ENCODE results near the gene GALNT18. TPM values are rescaled to one million over a fixed set of nuclear protein-coding genes. Genes with fewer than 3 reads are reported as not detected.
"Not testable (repeated sequence)": the region's sequence is repeated elsewhere in the genome, so short reads cannot be mapped to it uniquely, and the experiment has no call there.

Gene GALNT18
- total RNA-seq, 1 experiment from 2014 or later = 4.0 TPM

- not testable (repeated sequence) for DNase-seq (ENCODE audit: low read depth)
Measured at GRCh38 chr11:11351851-11352250, 270.0 kb downstream of the GALNT18 start.

GRCh38 chr11:11351042-11351586 is 270.7 kb downstream of the GALNT18 start:
- peak; percentile 71 for DNase-seq (ENCODE audit: low read depth)

- peak; percentile 98 for DNase-seq (ENCODE audit: low read depth)
Measured at GRCh38 chr11:11349870-11350337, 271.9 kb downstream of the GALNT18 start.

GRCh38 chr11:11349106-11349825 is 272.5 kb downstream of the GALNT18 start:
- no peak for DNase-seq (ENCODE audit: low read depth)

DNA sequence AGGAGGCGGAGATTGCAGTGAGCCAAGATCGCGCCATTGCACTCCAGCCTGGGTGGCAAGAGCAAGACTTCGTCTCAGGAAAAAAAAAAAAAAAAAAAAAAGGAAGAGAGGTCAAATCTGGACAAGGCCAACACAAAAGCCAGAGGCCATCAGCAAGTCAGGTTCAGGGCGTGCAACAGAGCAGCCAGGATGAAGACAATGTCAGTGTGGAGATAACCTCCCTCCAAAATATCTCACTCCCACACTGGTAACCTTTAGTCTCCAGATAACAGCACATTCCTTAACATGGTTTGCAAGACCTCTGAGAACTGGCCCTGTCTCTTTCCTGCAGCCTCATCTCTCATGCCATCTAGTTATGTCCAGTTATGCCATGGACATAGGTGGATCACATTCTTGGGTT is 273.5 kb downstream of the GALNT18 start:
- no peak for DNase-seq (ENCODE audit: low read depth)

DNA sequence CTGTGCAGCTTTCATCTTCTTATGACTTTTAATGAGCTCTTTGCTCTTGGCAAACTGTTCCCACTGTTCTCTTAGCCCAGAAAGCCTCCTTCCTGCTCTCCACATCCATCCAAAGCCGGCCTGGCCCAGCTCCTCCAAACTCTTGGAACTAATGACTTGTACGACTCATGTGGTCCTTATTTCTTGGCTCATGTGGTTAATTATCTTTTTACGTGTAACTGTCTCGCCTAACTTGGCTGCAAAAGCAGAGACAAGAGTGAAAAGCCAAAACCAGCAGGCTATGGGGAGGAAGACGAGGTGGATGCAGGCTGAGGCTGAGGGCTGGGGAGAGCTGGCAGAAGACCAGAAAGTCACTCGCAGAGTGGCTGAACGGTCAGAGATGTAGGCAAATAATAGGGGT is 274.2 kb downstream of the GALNT18 start:
- no peak for DNase-seq (ENCODE audit: low read depth)

DNA sequence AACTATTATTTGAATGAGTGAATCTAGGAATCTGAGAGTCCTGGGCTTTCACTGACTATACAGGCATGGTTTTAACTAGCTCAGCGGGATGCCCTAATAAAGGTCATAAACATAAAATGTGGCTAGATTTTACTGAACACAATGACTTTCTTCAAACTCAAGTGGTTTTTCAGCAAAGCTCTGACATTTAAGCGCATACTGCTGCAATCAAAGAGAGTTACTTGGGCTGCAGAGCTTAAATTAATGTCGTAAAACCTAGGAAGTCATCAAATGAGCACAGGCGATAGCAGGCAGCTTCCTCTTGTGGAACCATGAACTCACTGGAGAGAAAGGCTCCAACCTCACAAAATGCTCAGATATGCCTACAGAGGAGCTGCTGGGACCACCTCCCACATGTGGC is 275.5 kb downstream of the GALNT18 start:
- no peak for DNase-seq (ENCODE audit: low read depth)

GRCh38 chr11:11345099-11345498 is 276.7 kb downstream of the GALNT18 start:
- no peak for DNase-seq (ENCODE audit: low read depth)

DNA sequence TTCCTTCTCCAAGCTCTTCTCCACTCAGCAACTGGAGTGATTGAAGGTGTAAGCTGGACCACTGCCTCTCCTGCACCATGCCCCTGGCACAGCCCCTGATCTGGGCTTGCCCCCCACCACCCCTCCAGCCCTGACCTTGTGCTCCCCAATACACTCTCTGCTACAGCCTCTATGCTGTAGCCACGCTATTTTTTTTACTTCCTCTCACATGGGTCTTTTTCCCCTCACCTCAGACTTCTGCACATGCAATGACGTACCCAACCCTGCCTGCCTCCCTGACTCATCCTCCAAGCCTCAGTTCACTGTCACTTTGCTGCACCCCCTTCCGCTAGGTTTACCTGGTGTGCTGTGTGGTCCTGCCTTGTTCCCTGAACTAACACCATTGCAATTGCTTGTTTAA is 277.8 kb downstream of the GALNT18 start:
- no peak for DNase-seq (ENCODE audit: low read depth)

DNA sequence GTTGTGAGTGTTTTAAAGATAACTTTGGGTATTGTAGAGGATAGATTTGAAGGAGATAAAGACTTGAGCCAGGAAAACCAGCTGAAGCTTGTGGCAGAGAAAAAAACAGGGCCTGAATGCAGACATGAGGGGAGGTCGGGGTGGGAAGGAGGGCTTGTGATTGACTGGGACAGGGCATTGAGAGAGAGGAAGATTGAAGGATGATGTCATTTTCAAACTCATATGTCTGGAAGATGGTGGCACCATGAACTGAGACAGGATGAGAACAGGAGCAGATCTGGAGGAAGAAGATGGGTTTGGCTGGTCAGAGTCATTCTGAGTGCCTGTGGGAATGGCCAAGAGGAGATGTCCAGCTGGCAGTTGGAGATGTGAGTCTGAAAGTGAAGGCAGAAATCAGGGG is 283.5 kb downstream of the GALNT18 start:
- DNase-seq (ENCODE audit: low read depth) = no peak

DNA sequence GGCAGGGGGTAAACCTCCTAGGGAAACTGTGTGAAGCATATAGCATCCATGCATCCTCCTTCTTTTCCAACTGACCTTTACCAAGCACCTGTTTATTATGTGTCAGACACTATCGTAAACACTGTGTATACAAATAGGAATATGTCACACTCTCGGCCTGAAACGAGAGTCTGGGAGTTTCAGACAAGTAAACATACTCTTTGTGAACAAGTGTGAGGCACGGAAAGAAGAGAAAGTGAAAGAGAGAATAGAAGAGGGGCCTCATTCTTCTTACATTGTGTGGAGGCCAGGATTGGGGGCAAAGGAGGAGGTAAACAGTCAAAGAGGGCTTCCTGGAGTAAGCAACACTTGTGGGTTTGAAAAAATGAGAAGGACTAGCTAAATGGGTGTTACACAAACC is 285.1 kb downstream of the GALNT18 start:
- no peak for DNase-seq (ENCODE audit: low read depth)

DNA sequence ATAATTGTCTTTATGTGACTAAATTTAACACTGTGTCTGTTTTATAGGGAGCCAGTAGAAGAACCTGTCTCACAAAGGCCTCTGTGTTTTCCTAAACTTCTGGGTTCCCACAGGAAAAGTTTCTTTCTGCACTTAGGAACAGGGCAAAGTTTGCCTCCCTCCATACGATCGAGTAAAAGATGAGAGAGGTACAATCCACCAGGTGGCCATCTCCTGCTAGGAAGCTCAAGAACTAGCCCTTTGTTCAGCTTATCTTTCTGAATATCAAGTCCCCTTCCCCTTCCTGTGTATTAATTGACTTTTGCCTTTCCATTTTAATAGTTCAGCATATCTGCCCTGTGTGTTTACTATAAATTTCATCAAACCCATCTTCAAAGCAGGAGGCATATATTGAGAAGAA is 286.8 kb downstream of the GALNT18 start:
- no peak for DNase-seq (ENCODE audit: low read depth)

DNA sequence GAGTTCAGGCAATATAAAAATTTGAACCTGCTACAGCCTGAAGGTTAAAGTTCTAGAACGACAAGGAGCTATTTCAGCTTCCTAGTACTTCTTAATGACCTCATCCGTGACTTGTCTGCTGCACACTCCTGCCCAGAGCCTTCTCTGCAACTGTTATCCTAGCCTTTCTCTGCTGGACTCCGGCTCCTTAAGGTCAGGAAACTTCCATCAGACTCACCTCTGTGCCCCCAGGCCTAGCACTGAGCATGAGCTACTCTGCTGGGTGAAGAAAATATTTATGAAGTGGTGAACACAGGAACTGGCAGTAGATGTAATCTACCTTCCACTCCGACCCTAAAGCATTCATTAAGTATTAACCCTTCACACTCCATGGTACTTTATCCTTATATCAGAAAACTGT is 287.2 kb downstream of the GALNT18 start:
- DNase-seq (ENCODE audit: low read depth) = no peak

- no peak for DNase-seq (ENCODE audit: low read depth)
Measured at GRCh38 chr11:11332141-11332710, 289.6 kb downstream of the GALNT18 start.

- no peak for DNase-seq (ENCODE audit: low read depth)
Measured at GRCh38 chr11:11329062-11329806, 292.6 kb downstream of the GALNT18 start.

- DNase-seq (ENCODE audit: low read depth) = no peak
Measured at GRCh38 chr11:11324090-11324489, 297.7 kb downstream of the GALNT18 start.

DNA sequence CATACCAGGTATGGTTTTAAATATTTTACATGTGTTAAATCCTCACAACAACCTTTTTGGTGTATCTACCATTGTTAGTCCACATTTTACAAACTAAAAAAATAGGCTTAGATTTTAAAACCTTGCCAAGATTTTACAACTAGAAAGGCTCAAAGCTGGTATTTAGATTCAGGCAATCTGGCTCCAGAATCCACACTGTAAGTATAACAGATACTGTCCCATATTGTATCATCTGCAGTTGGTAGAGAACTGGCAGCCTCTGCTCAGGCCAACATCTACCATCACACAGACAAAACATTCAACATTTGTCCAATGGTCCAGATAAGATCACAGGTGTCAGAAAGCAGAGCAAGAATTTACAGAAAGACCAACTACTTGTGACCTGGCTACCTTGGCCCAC is 299.7 kb downstream of the GALNT18 start:
- no peak for DNase-seq (ENCODE audit: low read depth)

DNA sequence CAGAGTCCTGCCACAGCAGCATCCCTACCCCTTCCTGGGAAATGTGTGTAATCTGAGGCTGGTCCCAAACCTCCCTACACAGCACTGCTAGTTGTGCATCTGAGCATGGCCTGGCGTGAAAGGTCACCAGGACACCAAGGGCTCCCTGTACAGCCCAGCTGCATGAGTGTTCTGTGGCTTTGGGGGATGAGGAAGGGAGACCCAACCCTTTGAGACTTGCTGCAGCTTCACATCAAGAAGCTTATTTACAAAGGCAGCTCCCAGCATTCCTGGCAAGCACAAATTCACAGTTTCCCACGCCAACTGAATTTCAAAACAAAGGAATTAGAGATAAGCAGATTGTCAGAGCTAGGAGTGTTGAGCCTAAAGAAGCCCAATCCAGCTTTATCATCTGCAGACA is 301.0 kb downstream of the GALNT18 start:
- no peak for DNase-seq (ENCODE audit: low read depth)

DNA sequence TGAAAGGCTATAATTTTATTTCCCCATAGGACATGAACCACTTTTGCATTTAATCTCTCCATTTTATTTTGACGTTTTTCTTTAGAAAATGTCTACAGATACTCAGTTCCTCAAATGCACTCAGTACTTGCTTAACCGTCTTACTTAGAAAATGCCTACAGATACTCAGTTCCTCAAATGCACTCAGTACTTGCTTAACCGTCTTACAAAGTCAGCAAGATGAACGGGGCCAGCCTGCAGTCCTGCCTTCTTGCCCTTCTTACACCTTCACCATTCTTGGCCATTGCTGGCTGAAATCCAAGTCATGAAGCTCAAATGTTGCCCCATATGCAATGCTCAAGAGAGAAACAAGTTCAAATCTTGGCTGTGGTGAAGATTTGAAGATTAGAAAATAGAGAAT is 302.8 kb downstream of the GALNT18 start:
- DNase-seq (ENCODE audit: low read depth) = no peak

GRCh38 chr11:11318461-11318860 is 303.3 kb downstream of the GALNT18 start:
- no peak for DNase-seq (ENCODE audit: low read depth)

DNA sequence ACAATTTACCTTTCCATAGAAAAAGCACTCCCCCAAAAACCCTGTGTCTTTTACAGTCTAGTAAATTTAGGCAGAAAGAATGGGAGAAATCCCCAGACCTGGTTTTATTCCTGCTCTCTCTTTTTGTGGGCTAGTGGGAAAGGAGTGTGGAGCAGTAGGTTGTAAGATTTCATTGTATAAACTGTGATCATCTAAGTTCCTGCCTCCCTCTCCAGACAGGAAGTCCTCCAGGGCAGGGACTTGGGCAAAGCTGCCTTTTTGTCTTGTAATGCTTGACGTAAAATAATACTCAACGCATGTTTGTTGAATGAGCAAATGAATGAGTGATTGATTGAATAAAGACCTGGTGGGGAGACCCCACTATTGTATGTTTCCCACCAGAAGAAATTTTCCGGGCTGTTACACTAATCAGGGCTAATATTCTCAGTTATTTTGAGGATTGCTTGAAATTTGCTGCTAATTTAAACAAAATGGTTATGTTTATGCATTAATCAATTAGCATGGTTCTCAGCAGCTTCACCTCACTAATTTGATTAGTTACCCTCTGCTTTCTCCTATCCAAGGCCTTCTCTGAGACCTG is 305.1 kb downstream of the GALNT18 start:
- DNase-seq (ENCODE audit: low read depth) = no peak

Measured in LHCN-M2 (cell line).